CD4-positive, alpha-beta T cell treated with Interleukin-1 beta for 1 hour (primary cell): ENCODE data around the gene TMEM258.
A peak's percentile ranks its signal among the peaks of the same experiment; 100 is the strongest.

Experiments
- DNase-seq, 2 donors: peaks; one replicate each; pipeline ENCODE4 v3.0.0-alpha.2; 2020 to 2022

The TMEM258 gene

GRCh38 chr11:61792310-61793082 is at the start of gene TMEM258, which contains the start of gene FEN1:
Gene TMEM258, minus strand, starts transcription at chr11:61792599. Its CDS starts 41 bp downstream, at chr11:61792558.
Gene FEN1, plus strand, starts transcription at chr11:61792911. Its CDS starts 2,451 bp downstream, at chr11:61795362.
- peak; percentile 88 to 90 for DNase-seq

DNA sequence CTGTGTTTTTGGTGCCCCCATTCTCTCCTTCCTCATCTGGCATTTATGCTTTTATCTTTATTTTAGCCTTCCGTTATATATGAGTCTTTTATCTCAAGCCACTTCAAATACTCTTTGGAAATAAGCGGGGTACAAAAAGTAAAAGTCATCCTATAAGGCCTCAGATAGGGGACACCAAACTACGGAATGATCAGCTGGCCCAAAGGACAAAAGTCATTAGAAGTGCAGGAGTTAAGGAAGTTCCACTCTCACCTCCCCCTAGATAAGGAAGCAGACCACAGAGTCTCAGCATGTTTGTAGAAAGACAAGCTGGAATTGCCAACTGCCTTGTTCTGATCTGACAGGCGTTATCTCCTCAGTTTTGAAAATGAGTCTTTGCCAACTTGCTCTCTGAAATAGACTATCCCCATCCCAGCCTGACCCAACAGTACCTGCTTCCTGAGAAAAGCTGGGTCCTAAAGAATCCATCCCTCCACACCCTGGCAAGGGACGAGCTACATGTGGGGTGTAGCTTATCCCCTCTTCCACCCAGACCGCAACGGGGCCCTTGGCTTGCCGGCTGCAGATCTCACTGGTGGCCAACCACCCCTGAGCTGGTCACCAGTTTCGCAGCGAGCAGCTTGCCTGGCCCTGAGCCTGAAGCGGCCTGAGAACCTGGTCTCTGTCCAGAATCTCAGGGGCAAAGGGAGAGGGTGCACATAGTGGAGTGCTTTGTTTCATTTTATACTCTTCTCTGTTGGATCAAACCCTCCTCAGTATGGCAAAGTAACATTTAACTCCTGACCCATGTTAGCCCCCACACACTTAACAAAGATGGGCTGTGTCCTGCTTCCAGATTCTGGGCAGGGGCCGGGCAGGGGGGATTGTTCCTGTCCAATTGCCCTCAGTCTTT is 49.5 kb upstream of the TMEM258 start:
- DNase-seq = no peak

DNA sequence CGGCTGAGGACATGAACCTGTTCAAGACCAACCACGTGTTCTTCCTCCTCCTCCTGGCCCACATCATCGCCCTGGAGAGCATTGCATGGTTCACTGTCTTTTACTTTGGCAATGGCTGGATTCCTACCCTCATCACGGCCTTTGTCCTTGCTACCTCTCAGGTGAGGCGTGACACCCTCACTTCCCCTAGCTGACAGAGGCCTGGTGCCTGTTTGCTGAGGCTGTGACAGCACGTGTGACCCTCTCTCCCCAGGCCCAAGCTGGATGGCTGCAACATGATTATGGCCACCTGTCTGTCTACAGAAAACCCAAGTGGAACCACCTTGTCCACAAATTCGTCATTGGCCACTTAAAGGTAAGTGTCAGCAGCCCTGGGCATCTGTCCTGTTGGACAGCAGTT is 48.0 kb upstream of the TMEM258 start:
- DNase-seq = no peak

- no peak for DNase-seq
These were observed 47.3 kb upstream of the TMEM258 start for GRCh38 chr11:61839742-61840141.

GRCh38 chr11:61838921-61839320 is 46.5 kb upstream of the TMEM258 start:
- no peak for DNase-seq

DNA sequence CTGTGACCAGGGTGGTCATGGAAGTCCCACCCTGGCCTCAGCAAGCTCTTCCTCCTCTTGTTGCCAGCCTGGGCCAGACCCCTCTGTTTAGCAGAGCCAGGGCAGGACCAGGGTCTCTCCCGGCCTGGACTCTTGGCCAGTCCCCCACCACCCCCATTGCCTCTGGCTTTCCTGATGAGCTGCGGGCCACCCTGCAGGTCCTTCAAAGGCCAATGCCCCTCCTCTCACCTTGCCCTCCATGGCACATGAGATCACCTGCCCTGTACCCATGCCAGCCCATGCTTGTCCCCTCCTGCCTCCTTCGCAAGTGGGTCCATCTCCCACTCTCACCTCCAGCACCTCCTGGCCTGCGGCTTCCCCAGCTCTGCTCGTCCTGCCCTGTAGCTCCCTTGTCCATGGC is 46.1 kb upstream of the TMEM258 start:
- no peak for DNase-seq

DNA sequence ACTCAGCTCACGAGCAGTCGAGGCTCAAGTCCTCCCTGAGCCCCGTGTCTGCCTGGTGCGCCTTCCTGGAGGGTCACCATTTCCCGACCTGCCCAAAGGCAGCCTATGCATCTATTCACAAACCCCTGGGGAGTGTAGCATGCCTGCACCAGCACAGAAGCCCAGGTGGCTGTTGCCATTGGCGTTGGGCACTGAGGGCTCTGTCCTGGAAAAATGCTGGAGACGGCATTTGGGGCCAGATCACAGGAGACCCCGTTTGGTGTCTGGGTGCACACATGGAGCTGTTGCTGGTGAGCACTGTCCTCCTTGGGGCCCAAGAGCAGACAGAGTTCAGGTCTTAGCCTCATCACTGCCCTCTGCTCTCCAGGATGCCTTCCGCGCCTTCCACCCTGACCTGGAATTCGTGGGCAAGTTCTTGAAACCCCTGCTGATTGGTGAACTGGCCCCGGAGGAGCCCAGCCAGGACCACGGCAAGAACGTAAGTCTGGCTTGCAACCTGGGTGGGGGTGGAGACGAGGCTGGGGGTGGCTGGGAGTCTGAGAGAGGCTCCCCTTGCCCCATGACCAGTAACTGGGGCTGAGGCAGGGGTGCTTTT is 45.1 kb upstream of the TMEM258 start:
- DNase-seq = no peak

DNA sequence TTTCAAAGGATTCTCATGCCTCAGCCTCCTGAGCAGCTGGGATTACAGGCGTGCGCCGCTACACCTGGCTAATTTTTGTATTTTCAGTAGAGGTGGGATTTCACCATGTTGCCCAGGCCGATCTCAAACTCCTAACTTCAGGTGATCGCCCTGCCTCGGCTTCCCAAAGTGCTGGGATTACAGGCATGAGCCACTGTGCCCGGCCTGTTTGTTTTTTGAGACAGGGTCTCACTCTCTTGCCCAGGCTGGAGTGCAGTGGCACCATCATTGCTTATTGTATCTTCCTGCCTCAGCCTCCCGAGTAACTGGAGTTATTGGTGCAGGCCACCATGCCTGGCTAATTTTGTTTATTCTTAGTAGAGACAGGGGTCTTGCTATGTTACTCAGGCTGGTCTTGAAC is 43.8 kb upstream of the TMEM258 start:
- DNase-seq = no peak

GRCh38 chr11:61834278-61835048 is 42.1 kb upstream of the TMEM258 start:
- DNase-seq = peak; percentile 59 to 64

- DNase-seq = no peak
These were observed 41.5 kb upstream of the TMEM258 start for GRCh38 chr11:61833926-61834277.

DNA sequence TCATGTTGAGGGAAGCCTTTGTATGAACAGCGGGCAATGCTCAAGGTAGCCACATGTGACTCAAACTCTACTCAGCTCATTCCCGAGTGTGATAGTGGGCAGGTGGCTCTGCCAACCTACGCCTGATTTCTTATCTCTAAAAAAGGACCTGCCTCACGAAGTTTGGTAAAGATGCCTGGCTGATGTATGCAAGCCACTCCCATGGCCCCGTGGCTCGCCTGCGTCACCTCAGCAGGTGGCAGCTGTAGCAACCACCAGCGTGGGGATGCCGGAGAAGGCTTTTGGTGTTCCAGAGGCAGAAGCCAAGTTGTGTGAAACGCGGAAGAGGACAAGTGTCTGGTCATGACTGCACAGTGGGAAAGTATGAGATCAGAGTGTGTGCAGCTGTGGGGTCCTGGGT is 41.1 kb upstream of the TMEM258 start:
- peak in 1 of 2 donors; percentile 17 for DNase-seq

DNA sequence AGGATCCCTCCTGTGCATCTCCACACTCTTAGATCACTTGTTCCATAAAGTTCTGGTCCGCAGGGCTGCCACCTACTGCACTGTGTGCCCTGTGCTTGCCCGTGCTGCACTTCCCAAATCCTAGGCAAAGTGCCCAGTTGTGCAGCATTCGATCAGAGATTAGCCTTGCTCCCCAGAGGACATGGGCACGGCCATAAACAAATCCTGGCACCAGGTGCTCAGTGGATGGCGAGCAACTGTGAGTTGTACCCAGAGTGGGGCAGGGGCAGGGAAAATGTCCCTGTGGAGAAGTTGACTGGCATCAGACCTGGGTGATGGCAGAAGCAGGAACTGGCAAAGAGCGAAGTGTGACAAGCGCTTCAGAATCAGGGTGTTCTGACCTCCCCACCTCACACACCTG is 40.4 kb upstream of the TMEM258 start:
- DNase-seq = no peak

DNA sequence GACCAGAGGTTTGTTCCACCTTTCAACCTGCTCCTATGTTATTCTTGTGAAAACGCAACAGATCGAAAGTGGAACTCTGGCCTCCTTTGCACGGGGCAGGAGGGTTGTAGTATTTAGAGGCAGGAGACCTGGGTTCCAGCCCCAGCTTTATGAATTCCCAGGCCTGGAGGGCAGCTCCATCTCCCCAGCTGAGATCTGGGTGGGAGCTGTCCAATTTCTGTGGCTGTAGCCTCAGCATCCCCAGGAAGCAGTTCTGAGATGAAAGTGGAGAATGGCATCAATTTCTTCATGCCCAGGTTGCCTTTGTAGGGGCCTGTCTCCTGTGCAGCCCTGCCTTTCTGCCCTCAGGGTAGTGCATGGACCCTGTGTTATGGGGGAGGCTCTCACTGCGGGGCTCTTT is 39.8 kb upstream of the TMEM258 start:
- no peak for DNase-seq

GRCh38 chr11:61830237-61831105 is 38.1 kb upstream of the TMEM258 start:
- no peak for DNase-seq

DNA sequence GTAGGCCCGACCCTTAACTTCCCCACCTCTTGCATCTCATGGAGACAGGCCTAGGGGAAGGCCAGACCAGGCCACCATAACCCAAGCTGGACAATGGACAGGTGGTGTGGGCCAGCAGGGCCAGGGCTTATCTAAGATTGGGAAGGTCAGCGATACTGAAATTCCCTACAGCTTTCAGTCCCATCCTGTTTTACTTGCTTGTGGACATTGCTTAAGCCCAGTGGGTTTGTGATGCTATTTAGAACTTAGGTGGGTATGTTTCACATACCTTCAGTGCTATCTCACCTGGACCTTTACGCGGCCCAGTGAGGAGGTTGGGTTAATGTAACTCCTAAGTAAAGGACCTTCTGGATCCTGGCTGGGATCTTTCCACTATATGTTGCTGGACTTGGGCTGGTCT is 37.4 kb upstream of the TMEM258 start:
- DNase-seq = no peak

DNA sequence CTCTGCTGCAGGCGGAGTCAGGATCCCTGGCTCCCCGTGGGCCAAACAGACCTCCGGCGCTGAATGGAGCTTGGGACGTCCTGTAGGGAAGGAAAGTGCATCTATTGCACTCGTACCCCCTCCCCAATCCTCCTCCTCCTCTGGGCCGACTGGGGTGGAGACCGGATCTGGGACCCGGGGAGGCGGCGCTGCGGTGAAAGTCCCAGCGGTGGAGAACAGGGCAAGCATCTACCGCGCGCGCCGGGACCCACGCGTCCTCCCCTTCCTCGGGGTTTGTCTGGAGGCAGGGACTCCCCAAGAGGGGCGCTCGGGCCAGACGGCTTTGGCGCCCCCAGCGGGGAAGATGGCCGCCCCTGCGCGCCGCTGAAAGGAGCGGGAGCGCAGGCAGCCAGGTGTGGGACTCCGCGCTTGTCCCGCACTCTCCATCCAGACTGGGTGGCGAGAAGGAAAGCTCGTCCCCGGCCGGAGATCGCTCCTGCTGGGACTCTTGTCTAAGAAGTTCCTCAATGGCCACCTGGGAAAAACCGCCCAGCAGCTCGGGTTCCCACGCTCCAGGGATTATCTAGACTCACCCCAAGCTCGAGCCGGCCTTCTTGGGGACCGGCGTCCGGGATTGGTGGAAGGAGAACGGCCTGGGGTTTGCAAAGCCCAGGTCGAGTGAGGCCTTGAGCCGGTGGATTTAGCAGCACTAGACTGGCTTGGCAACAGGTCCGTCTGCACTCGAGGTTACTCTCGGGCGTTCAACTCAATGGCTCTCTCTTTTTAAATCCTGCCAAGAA is 36.4 kb upstream of the TMEM258 start:
- peak in 1 of 2 donors; percentile 25 for DNase-seq

DNA sequence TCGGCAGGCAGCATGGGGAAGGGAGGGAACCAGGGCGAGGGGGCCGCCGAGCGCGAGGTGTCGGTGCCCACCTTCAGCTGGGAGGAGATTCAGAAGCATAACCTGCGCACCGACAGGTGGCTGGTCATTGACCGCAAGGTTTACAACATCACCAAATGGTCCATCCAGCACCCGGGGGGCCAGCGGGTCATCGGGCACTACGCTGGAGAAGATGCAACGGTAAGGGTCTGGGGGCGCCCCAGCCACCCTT is 35.9 kb upstream of the TMEM258 start:
- DNase-seq = no peak

- DNase-seq = peak; percentile 66 to 67
These were observed 35.4 kb upstream of the TMEM258 start, which contains the start of gene FADS2 for GRCh38 chr11:61827571-61828378. Gene FADS2, plus strand, starts transcription at chr11:61828300. Its CDS starts 91 bp downstream, at chr11:61828391.

- DNase-seq = peak in 1 of 2 donors; percentile 22
These were observed 34.7 kb upstream of the TMEM258 start for GRCh38 chr11:61826930-61827570.

DNA sequence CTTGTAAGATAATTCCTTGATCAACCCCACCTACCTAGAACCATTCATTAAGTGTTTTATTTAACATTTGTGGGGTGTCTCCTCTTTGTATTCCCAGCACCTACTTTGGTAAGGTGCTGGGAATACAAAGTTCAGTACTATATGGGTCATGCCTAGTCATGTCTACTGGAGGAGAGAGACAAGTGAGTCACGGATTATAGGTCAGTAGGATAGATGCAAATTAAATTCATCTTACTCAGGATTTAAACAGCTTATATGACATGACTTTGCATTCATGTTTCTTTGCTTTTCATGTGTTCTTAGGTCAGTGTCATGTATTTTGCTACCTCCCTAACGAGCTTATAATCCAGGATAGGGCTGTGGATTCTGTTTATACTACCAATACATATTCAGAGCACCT is 27.8 kb upstream of the TMEM258 start:
- no peak for DNase-seq
